GM23338 (cell line): ENCODE results near the gene SYNDIG1. TPM values are rescaled to one million over a fixed set of nuclear protein-coding genes. Genes with fewer than 3 reads are reported as not detected.

Source experiments
- ZNF114 ChIP-seq: fragments of 250-450 bp; sonication (Bioruptor Pico); IDR thresholded peaks from 2 replicates; pipeline ENCODE4 v1.5.0; 2020; ENCODE audit warnings: mild to moderate bottlenecking, moderate library complexity
- polyA plus RNA-seq: library from polyadenylated mRNA; unstranded; fragments of >200 nt; fragmentation: Nextera tagmentation; extraction: Ambion mirVana; gene quantifications from 2 replicates; pipeline ENCODE4 v1.2.1, GENCODE V29; 2016
- total RNA-seq: library from RNA; depleted of rRNA; stranded (reverse); fragments of >200 nt; shearing (Covaris generic); gene quantifications from 2 replicates; pipeline ENCODE4 v1.2.3, GENCODE V29; 2014
- TF ChIP-seq, protein P1 (sequence below): fragments of 250-450 bp; sonication (Bioruptor Pico); IDR thresholded peaks from 2 replicates; pipeline ENCODE4 v1.5.0; 2020; ENCODE audit warnings: mild to moderate bottlenecking, moderate library complexity
- TF ChIP-seq, protein P2 (sequence below), 2 experiments: fragments of 200-600 bp in 1 of 2; sonication (generic) in 1 of 2; conservative IDR thresholded peaks; 2 replicates each; pipeline versions ENCODE4 v1.5.1 to v1.6.1; 2016 to 2017; ENCODE audit warnings: antibody characterized with exemption in 2 of 2, low read depth in 2 of 2, mild to moderate bottlenecking in 2 of 2, moderate library complexity in 1 of 2
- TF ChIP-seq, protein P3 (sequence below): IDR thresholded peaks from 2 replicates; pipeline ENCODE4 v1.6.1; 2016; ENCODE audit warnings: antibody characterized with exemption
- TF ChIP-seq, protein P4 (sequence below): IDR thresholded peaks from one replicate; pipeline ENCODE4 v1.6.1; 2018; ENCODE audit warnings: antibody characterized with exemption; ENCODE audit not compliant: unreplicated experiment

The SYNDIG1 gene
- total and polyA plus RNA-seq, 2 experiments from 2014 or later: 2.8 to 4.8 TPM

DNA sequence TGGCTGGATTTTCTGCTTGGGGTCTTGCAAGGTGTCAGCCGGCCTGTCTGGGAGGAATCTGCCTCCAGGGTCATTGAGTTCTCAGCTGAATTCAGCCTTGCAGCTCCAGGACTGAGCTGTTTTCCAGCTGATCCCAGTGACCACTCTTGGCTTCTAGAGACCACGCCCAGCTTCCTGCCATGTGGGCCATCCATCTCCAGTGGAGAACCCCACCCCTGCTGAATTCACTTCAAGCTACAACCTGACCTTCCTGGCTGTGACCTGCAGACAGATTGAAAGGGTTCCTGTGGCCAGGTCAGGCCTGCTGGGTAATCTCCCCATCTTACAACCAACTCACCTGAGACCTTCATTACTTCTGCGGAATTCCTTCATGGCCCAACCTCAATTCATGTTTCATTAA, 26.5 kb upstream of the SYNDIG1 start (continued):
- TF ChIP-seq, protein P1, sequence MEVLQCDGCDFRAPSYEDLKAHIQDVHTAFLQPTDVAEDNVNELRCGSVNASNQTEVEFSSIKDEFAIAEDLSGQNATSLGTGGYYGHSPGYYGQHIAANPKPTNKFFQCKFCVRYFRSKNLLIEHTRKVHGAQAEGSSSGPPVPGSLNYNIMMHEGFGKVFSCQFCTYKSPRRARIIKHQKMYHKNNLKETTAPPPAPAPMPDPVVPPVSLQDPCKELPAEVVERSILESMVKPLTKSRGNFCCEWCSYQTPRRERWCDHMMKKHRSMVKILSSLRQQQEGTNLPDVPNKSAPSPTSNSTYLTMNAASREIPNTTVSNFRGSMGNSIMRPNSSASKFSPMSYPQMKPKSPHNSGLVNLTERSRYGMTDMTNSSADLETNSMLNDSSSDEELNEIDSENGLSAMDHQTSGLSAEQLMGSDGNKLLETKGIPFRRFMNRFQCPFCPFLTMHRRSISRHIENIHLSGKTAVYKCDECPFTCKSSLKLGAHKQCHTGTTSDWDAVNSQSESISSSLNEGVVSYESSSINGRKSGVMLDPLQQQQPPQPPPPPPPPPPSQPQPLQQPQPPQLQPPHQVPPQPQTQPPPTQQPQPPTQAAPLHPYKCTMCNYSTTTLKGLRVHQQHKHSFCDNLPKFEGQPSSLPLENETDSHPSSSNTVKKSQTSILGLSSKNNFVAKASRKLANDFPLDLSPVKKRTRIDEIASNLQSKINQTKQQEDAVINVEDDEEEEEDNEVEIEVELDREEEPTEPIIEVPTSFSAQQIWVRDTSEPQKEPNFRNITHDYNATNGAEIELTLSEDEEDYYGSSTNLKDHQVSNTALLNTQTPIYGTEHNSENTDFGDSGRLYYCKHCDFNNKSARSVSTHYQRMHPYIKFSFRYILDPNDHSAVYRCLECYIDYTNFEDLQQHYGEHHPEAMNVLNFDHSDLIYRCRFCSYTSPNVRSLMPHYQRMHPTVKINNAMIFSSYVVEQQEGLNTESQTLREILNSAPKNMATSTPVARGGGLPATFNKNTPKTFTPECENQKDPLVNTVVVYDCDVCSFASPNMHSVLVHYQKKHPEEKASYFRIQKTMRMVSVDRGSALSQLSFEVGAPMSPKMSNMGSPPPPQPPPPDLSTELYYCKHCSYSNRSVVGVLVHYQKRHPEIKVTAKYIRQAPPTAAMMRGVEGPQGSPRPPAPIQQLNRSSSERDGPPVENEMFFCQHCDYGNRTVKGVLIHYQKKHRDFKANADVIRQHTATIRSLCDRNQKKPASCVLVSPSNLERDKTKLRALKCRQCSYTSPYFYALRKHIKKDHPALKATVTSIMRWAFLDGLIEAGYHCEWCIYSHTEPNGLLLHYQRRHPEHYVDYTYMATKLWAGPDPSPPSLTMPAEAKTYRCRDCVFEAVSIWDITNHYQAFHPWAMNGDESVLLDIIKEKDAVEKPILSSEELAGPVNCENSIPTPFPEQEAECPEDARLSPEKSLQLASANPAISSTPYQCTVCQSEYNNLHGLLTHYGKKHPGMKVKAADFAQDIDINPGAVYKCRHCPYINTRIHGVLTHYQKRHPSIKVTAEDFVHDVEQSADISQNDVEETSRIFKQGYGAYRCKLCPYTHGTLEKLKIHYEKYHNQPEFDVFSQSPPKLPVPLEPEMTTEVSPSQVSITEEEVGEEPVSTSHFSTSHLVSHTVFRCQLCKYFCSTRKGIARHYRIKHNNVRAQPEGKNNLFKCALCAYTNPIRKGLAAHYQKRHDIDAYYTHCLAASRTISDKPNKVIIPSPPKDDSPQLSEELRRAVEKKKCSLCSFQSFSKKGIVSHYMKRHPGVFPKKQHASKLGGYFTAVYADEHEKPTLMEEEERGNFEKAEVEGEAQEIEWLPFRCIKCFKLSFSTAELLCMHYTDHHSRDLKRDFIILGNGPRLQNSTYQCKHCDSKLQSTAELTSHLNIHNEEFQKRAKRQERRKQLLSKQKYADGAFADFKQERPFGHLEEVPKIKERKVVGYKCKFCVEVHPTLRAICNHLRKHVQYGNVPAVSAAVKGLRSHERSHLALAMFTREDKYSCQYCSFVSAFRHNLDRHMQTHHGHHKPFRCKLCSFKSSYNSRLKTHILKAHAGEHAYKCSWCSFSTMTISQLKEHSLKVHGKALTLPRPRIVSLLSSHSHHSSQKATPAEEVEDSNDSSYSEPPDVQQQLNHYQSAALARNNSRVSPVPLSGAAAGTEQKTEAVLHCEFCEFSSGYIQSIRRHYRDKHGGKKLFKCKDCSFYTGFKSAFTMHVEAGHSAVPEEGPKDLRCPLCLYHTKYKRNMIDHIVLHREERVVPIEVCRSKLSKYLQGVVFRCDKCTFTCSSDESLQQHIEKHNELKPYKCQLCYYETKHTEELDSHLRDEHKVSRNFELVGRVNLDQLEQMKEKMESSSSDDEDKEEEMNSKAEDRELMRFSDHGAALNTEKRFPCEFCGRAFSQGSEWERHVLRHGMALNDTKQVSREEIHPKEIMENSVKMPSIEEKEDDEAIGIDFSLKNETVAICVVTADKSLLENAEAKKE (CRISPR knock-in tag): no peak
- TF ChIP-seq, protein P2, sequence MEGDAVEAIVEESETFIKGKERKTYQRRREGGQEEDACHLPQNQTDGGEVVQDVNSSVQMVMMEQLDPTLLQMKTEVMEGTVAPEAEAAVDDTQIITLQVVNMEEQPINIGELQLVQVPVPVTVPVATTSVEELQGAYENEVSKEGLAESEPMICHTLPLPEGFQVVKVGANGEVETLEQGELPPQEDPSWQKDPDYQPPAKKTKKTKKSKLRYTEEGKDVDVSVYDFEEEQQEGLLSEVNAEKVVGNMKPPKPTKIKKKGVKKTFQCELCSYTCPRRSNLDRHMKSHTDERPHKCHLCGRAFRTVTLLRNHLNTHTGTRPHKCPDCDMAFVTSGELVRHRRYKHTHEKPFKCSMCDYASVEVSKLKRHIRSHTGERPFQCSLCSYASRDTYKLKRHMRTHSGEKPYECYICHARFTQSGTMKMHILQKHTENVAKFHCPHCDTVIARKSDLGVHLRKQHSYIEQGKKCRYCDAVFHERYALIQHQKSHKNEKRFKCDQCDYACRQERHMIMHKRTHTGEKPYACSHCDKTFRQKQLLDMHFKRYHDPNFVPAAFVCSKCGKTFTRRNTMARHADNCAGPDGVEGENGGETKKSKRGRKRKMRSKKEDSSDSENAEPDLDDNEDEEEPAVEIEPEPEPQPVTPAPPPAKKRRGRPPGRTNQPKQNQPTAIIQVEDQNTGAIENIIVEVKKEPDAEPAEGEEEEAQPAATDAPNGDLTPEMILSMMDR (conservative IDR thresholded peaks at IDR 0.05; ENCODE audit: low read depth in 2 of 2): no peak
- TF ChIP-seq ZNF114 (CRISPR knock-in tag): no peak
- TF ChIP-seq, protein P3, sequence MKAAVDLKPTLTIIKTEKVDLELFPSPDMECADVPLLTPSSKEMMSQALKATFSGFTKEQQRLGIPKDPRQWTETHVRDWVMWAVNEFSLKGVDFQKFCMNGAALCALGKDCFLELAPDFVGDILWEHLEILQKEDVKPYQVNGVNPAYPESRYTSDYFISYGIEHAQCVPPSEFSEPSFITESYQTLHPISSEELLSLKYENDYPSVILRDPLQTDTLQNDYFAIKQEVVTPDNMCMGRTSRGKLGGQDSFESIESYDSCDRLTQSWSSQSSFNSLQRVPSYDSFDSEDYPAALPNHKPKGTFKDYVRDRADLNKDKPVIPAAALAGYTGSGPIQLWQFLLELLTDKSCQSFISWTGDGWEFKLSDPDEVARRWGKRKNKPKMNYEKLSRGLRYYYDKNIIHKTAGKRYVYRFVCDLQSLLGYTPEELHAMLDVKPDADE: no peak
- TF ChIP-seq, protein P4, sequence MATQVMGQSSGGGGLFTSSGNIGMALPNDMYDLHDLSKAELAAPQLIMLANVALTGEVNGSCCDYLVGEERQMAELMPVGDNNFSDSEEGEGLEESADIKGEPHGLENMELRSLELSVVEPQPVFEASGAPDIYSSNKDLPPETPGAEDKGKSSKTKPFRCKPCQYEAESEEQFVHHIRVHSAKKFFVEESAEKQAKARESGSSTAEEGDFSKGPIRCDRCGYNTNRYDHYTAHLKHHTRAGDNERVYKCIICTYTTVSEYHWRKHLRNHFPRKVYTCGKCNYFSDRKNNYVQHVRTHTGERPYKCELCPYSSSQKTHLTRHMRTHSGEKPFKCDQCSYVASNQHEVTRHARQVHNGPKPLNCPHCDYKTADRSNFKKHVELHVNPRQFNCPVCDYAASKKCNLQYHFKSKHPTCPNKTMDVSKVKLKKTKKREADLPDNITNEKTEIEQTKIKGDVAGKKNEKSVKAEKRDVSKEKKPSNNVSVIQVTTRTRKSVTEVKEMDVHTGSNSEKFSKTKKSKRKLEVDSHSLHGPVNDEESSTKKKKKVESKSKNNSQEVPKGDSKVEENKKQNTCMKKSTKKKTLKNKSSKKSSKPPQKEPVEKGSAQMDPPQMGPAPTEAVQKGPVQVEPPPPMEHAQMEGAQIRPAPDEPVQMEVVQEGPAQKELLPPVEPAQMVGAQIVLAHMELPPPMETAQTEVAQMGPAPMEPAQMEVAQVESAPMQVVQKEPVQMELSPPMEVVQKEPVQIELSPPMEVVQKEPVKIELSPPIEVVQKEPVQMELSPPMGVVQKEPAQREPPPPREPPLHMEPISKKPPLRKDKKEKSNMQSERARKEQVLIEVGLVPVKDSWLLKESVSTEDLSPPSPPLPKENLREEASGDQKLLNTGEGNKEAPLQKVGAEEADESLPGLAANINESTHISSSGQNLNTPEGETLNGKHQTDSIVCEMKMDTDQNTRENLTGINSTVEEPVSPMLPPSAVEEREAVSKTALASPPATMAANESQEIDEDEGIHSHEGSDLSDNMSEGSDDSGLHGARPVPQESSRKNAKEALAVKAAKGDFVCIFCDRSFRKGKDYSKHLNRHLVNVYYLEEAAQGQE: no peak
